ENCODE data around the gene CACNA2D2. TPM values are rescaled to one million over a fixed set of nuclear protein-coding genes. Genes with fewer than 3 reads are reported as not detected.

The CACNA2D2 gene
- total and polyA plus RNA-seq, 2 experiments from 2014 or later: 0.87 to 1.5 TPM

GRCh38 chr3:50415816-50416215 lies 87.6 kb downstream of the CACNA2D2 start:
- H3K4me3 ChIP-seq: no peak overlapping the region
- H3K79me2 ChIP-seq: no peaks in the 10 kb centered on the region
- H4K20me1 ChIP-seq (ENCODE audit: insufficient read depth, poor library complexity, severe bottlenecking): no peaks in the 10 kb centered on the region
- no peaks in the 10 kb centered on the region for H3K36me3 ChIP-seq (replicated peaks; ENCODE audit: insufficient read depth, low read depth)
- H2AFZ ChIP-seq: no peak overlapping the region
- no peaks in the 10 kb centered on the region for H3K4me1 ChIP-seq (ENCODE audit: insufficient read depth)
- no peak for DNase-seq (ENCODE audit: low spot score)
- H3K9me2 ChIP-seq (replicated peaks; ENCODE audit: insufficient read depth): no peaks in the 10 kb centered on the region
- H3K4me2 ChIP-seq: no peak overlapping the region
- H3K27ac ChIP-seq: no peak overlapping the region
- H3K27me3 ChIP-seq: no peaks in the 10 kb centered on the region
- no peaks in the 10 kb centered on the region for H3K9me3 ChIP-seq (ENCODE audit: low read depth)
- 83% methylated on average over 5 of the region's 5 CpGs for WGBS (ENCODE audit: low lambda C conversion rate, missing lambda C conversion rate)
- no peak for TF ChIP-seq EZH2 (IDR thresholded peaks at IDR 0.05; ENCODE audit: borderline replicate concordance)
- TF ChIP-seq CTCF (IDR thresholded peaks at IDR 0.05; ENCODE audit: poor library complexity): no peak
- TF ChIP-seq EZH2phosphoT487 (IDR thresholded peaks at IDR 0.05; ENCODE audit: low read depth, severe bottlenecking, unreplicated experiment): no peak

- no peak for DNase-seq (ENCODE audit: low spot score)
- 64% methylated on average over 4 of the region's 4 CpGs for whole genome bisulfite sequencing (ENCODE audit: low lambda C conversion rate, missing lambda C conversion rate)
- no peak overlapping the region for H3K4me2 ChIP-seq
- H3K27ac ChIP-seq: no peak overlapping the region
- TF ChIP-seq EZH2phosphoT487 (IDR thresholded peaks at IDR 0.05; ENCODE audit: low read depth, severe bottlenecking, unreplicated experiment): no peak
- peak; percentile 2 for TF ChIP-seq CTCF (IDR thresholded peaks at IDR 0.05; ENCODE audit: poor library complexity)
- H2AFZ ChIP-seq: no peak overlapping the region
- no peak overlapping the region for H3K4me3 ChIP-seq
- no peaks in the 10 kb centered on the region for H3K9me3 ChIP-seq (ENCODE audit: low read depth)
- no peaks in the 10 kb centered on the region for H3K27me3 ChIP-seq
- H4K20me1 ChIP-seq (ENCODE audit: insufficient read depth, poor library complexity, severe bottlenecking): no peaks in the 10 kb centered on the region
- no peaks in the 10 kb centered on the region for H3K9me2 ChIP-seq (replicated peaks; ENCODE audit: insufficient read depth)
- no peaks in the 10 kb centered on the region for H3K79me2 ChIP-seq
- H3K4me1 ChIP-seq (ENCODE audit: insufficient read depth): no peaks in the 10 kb centered on the region
- H3K36me3 ChIP-seq (replicated peaks; ENCODE audit: insufficient read depth, low read depth): no peaks in the 10 kb centered on the region
Measured at GRCh38 chr3:50415061-50415460, 88.4 kb downstream of the CACNA2D2 start.

GRCh38 chr3:50414616-50415015 lies 88.8 kb downstream of the CACNA2D2 start:
- Histone ChIP-seq H3K4me1 (ENCODE audit: insufficient read depth) (no peaks in the 10 kb centered on the region), H3K27me3 (no peaks in the 10 kb centered on the region), H3K9me3 (ENCODE audit: low read depth) (no peaks in the 10 kb centered on the region), H3K4me3 (no peak overlapping the region), H3K4me2 (no peak overlapping the region), H3K79me2 (no peaks in the 10 kb centered on the region), H3K36me3 (replicated peaks; ENCODE audit: insufficient read depth, low read depth) (no peaks in the 10 kb centered on the region), H4K20me1 (ENCODE audit: insufficient read depth, poor library complexity, severe bottlenecking) (no peaks in the 10 kb centered on the region), H3K27ac (no peak overlapping the region), H2AFZ (no peak overlapping the region), H3K9me2 (replicated peaks; ENCODE audit: insufficient read depth) (no peaks in the 10 kb centered on the region)
- TF ChIP-seq EZH2phosphoT487 (IDR thresholded peaks at IDR 0.05; ENCODE audit: low read depth, severe bottlenecking, unreplicated experiment) (no peak), EZH2 (IDR thresholded peaks at IDR 0.05; ENCODE audit: borderline replicate concordance) (no peak), CTCF (IDR thresholded peaks at IDR 0.05; ENCODE audit: poor library complexity) (no peak)
- DNase-seq (ENCODE audit: low spot score): no peak
- 95% methylated on average over 14 of the region's 14 CpGs for WGBS (ENCODE audit: low lambda C conversion rate, missing lambda C conversion rate)

- H3K4me1 ChIP-seq (ENCODE audit: insufficient read depth): no peaks in the 10 kb centered on the region
- no peaks in the 10 kb centered on the region for H3K9me2 ChIP-seq (replicated peaks; ENCODE audit: insufficient read depth)
- H3K79me2 ChIP-seq: no peaks in the 10 kb centered on the region
- WGBS (ENCODE audit: low lambda C conversion rate, missing lambda C conversion rate): 89% methylated on average over 11 of the region's 11 CpGs
- no peak overlapping the region for H3K4me3 ChIP-seq
- DNase-seq (ENCODE audit: low spot score): no peak
- H3K27me3 ChIP-seq: no peaks in the 10 kb centered on the region
- H3K4me2 ChIP-seq: no peak overlapping the region
- H3K9me3 ChIP-seq (ENCODE audit: low read depth): no peaks in the 10 kb centered on the region
- H4K20me1 ChIP-seq (ENCODE audit: insufficient read depth, poor library complexity, severe bottlenecking): no peaks in the 10 kb centered on the region
- no peaks in the 10 kb centered on the region for H3K36me3 ChIP-seq (replicated peaks; ENCODE audit: insufficient read depth, low read depth)
- H2AFZ ChIP-seq: no peak overlapping the region
- H3K27ac ChIP-seq: no peak overlapping the region
- TF ChIP-seq CTCF (IDR thresholded peaks at IDR 0.05; ENCODE audit: poor library complexity) (no peak), EZH2 (IDR thresholded peaks at IDR 0.05; ENCODE audit: borderline replicate concordance) (no peak)
Measured at GRCh38 chr3:50412231-50412754, 91.1 kb downstream of the CACNA2D2 start.
